T1000 (cell line): Measurements from ENCODE around the gene DENND1A.

Experiments used
- DNase-seq: peaks from one replicate; lab custom pipeline; 2025; ENCODE audit warnings: mixed read lengths; lab: John Stamatoyannopoulos, UW

The DENND1A gene

GRCh38 chr9:123470121-123470782 is 459.7 kb downstream of the DENND1A start:
- no peak for DNase-seq

- no peak for DNase-seq
Observed at GRCh38 chr9:123469282-123469681, 460.6 kb downstream of the DENND1A start.

- DNase-seq, result no peak
Observed at GRCh38 chr9:123468541-123468940, 461.4 kb downstream of the DENND1A start.

GRCh38 chr9:123465304-123465703 is 464.6 kb downstream of the DENND1A start:
- DNase-seq, result no peak

- DNase-seq, result no peak
Observed at GRCh38 chr9:123460091-123460490, 469.8 kb downstream of the DENND1A start.

GRCh38 chr9:123457583-123457982 is 472.3 kb downstream of the DENND1A start:
- no peak for DNase-seq

- DNase-seq, result no peak
Observed at GRCh38 chr9:123456011-123456410, 473.9 kb downstream of the DENND1A start.

- DNase-seq, result no peak
Observed at GRCh38 chr9:123455187-123455586, 474.7 kb downstream of the DENND1A start.

- no peak for DNase-seq
Observed at GRCh38 chr9:123454361-123454760, 475.6 kb downstream of the DENND1A start.

GRCh38 chr9:123453831-123454321 is 476.1 kb downstream of the DENND1A start:
- no peak for DNase-seq

GRCh38 chr9:123453076-123453667 is 476.8 kb downstream of the DENND1A start:
- no peak for DNase-seq

- no peak for DNase-seq
Observed at GRCh38 chr9:123450996-123451395, 478.9 kb downstream of the DENND1A start.

- no peak for DNase-seq
Observed at GRCh38 chr9:123450098-123450770, 479.7 kb downstream of the DENND1A start.

- DNase-seq, result no peak
Observed at GRCh38 chr9:123447934-123448646, 481.8 kb downstream of the DENND1A start.

- DNase-seq, result no peak
Observed at GRCh38 chr9:123445981-123446610, 483.8 kb downstream of the DENND1A start.

- no peak for DNase-seq
Observed at GRCh38 chr9:123445116-123445515, 484.8 kb downstream of the DENND1A start.

GRCh38 chr9:123441769-123442168 is 488.2 kb downstream of the DENND1A start:
- DNase-seq, result no peak

- DNase-seq, result no peak
Observed at GRCh38 chr9:123440256-123440655, 489.7 kb downstream of the DENND1A start.

- no peak for DNase-seq
Observed at GRCh38 chr9:123438821-123439220, 491.1 kb downstream of the DENND1A start.

- no peak for DNase-seq
Observed at GRCh38 chr9:123438321-123438720, 491.6 kb downstream of the DENND1A start.

- no peak for DNase-seq
Observed at GRCh38 chr9:123437201-123437600, 492.7 kb downstream of the DENND1A start.

- no peak for DNase-seq
Observed at GRCh38 chr9:123435471-123435870, 494.5 kb downstream of the DENND1A start.
